Measurements from ENCODE around the gene ALKBH2.
A peak's percentile ranks its signal among the peaks of the same experiment; 100 is the strongest.

Gene ALKBH2

GRCh38 chr12:109069307-109070271 is 23.7 kb downstream of the ALKBH2 start:
- no peak overlapping the region for H3K27ac ChIP-seq (replicated peaks; ENCODE audit: low read length)
- DNase-seq (ENCODE audit: low spot score) = peak; percentile 26
- H2BK12ac ChIP-seq (ENCODE audit: low read length) = no peak overlapping the region
- H3K4me2 ChIP-seq (ENCODE audit: insufficient read depth, low read length, poor library complexity, severe bottlenecking) = no peak overlapping the region
- H3K4me1 ChIP-seq (ENCODE audit: control insufficient read depth in 2 of 2, insufficient read depth in 1 of 2, low read depth in 1 of 2, low read length in 2 of 2) = peaks cover 0 to 8% of the 10 kb centered on the region in 2 donors
- H2BK120ac ChIP-seq (ENCODE audit: low read depth, low read length) = no peak overlapping the region
- no peak overlapping the region for H3K4ac ChIP-seq (ENCODE audit: low read length)
- H4K91ac ChIP-seq (ENCODE audit: low read depth, low read length, poor library complexity) = no peak overlapping the region
- peak overlapping the region; percentile 15 for H2AK5ac ChIP-seq (ENCODE audit: low read depth, low read length)
- no peak overlapping the region for H3K4me3 ChIP-seq (ENCODE audit: low read length in 2 of 2)
- H3K18ac ChIP-seq (ENCODE audit: low read length) = no peak overlapping the region
- H3K79me1 ChIP-seq (ENCODE audit: low read depth, low read length) = no peaks in the 10 kb centered on the region
- H2AFZ ChIP-seq (ENCODE audit: low read length) = no peak overlapping the region
- no peak overlapping the region for H3K14ac ChIP-seq (ENCODE audit: low read length)
- H3K9me3 ChIP-seq (replicated peaks in 1 of 2; ENCODE audit: control insufficient read depth in 2 of 2, insufficient read depth in 1 of 2, low read depth in 1 of 2, low read length in 2 of 2) = peaks cover 0 to under 1% of the 10 kb centered on the region in 2 donors
- no peaks in the 10 kb centered on the region for H3K27me3 ChIP-seq (ENCODE audit: control insufficient read depth in 3 of 3, insufficient read depth in 3 of 3, low read depth in 1 of 3, low read length in 3 of 3)
- no peak overlapping the region for H4K8ac ChIP-seq (ENCODE audit: low read depth, low read length)
- no peak overlapping the region for H3K9ac ChIP-seq (ENCODE audit: low read depth, low read length, poor library complexity)
- no CpG with 5 or more reads among the region's 17 CpGs for WGBS, 2 donors (ENCODE audit: extremely low coverage in 2 of 2, insufficient read length in 2 of 2, insufficient replicate concordance in 1 of 2)
- peaks cover 9 to 72% of the 10 kb centered on the region in 2 donors for H3K36me3 ChIP-seq (replicated peaks in 1 of 2; ENCODE audit: control insufficient read depth in 2 of 2, insufficient read depth in 2 of 2, low read length in 2 of 2)
- no peak overlapping the region for H3K23ac ChIP-seq (ENCODE audit: low read depth, low read length, poor library complexity)
- H2BK15ac ChIP-seq (ENCODE audit: low read length) = no peak overlapping the region
- no peak overlapping the region for H2BK5ac ChIP-seq (ENCODE audit: low read length)

- Histone ChIP-seq H3K18ac (ENCODE audit: low read length) (no peak overlapping the region), H3K4me3 (ENCODE audit: low read length in 2 of 2) (no peak overlapping the region), H3K27ac (replicated peaks; ENCODE audit: low read length) (no peak overlapping the region), H2BK120ac (ENCODE audit: low read depth, low read length) (no peak overlapping the region), H2BK5ac (ENCODE audit: low read length) (no peak overlapping the region), H3K9me3 (replicated peaks in 1 of 2; ENCODE audit: control insufficient read depth in 2 of 2, insufficient read depth in 1 of 2, low read depth in 1 of 2, low read length in 2 of 2) (peaks cover 0 to 6% of the 10 kb centered on the region in 2 donors), H2BK12ac (ENCODE audit: low read length) (no peak overlapping the region), H3K27me3 (ENCODE audit: control insufficient read depth in 3 of 3, insufficient read depth in 3 of 3, low read depth in 1 of 3, low read length in 3 of 3) (no peaks in the 10 kb centered on the region), H3K4ac (ENCODE audit: low read length) (no peak overlapping the region), H3K23ac (ENCODE audit: low read depth, low read length, poor library complexity) (no peak overlapping the region), H3K79me1 (ENCODE audit: low read depth, low read length) (no peaks in the 10 kb centered on the region), H3K14ac (ENCODE audit: low read length) (no peak overlapping the region), H3K4me1 (ENCODE audit: control insufficient read depth in 2 of 2, insufficient read depth in 1 of 2, low read depth in 1 of 2, low read length in 2 of 2) (peaks cover 0 to 8% of the 10 kb centered on the region in 2 donors), H4K8ac (ENCODE audit: low read depth, low read length) (no peak overlapping the region), H3K36me3 (replicated peaks in 1 of 2; ENCODE audit: control insufficient read depth in 2 of 2, insufficient read depth in 2 of 2, low read length in 2 of 2) (peaks cover 7 to 49% of the 10 kb centered on the region in 2 donors), H4K91ac (ENCODE audit: low read depth, low read length, poor library complexity) (no peak overlapping the region), H2AK5ac (ENCODE audit: low read depth, low read length) (no peak overlapping the region), H2AFZ (ENCODE audit: low read length) (no peak overlapping the region), H2BK15ac (ENCODE audit: low read length) (no peak overlapping the region), H3K9ac (ENCODE audit: low read depth, low read length, poor library complexity) (no peak overlapping the region), H3K4me2 (ENCODE audit: insufficient read depth, low read length, poor library complexity, severe bottlenecking) (no peak overlapping the region)
- no peak for DNase-seq (ENCODE audit: low spot score)
- WGBS, 2 donors (ENCODE audit: extremely low coverage in 2 of 2, insufficient read length in 2 of 2, insufficient replicate concordance in 1 of 2) = no CpG with 5 or more reads among the region's 1 CpG
Observed at GRCh38 chr12:109065853-109066193, 27.4 kb downstream of the ALKBH2 start.

GRCh38 chr12:109065154-109065852 is 28.0 kb downstream of the ALKBH2 start:
- Histone ChIP-seq H3K9me3 (replicated peaks in 1 of 2; ENCODE audit: control insufficient read depth in 2 of 2, insufficient read depth in 1 of 2, low read depth in 1 of 2, low read length in 2 of 2) (peaks cover 0 to 6% of the 10 kb centered on the region in 2 donors), H4K91ac (ENCODE audit: low read depth, low read length, poor library complexity) (no peak overlapping the region), H3K36me3 (replicated peaks in 1 of 2; ENCODE audit: control insufficient read depth in 2 of 2, insufficient read depth in 2 of 2, low read length in 2 of 2) (peaks cover 7 to 46% of the 10 kb centered on the region in 2 donors), H3K79me1 (ENCODE audit: low read depth, low read length) (no peaks in the 10 kb centered on the region), H2BK15ac (ENCODE audit: low read length) (no peak overlapping the region), H3K4me3 (ENCODE audit: low read length in 2 of 2) (no peak overlapping the region), H2BK120ac (ENCODE audit: low read depth, low read length) (no peak overlapping the region), H3K18ac (ENCODE audit: low read length) (no peak overlapping the region), H3K23ac (ENCODE audit: low read depth, low read length, poor library complexity) (no peak overlapping the region), H3K4ac (ENCODE audit: low read length) (no peak overlapping the region), H2AK5ac (ENCODE audit: low read depth, low read length) (no peak overlapping the region), H3K14ac (ENCODE audit: low read length) (no peak overlapping the region), H3K9ac (ENCODE audit: low read depth, low read length, poor library complexity) (no peak overlapping the region), H2BK12ac (ENCODE audit: low read length) (no peak overlapping the region), H2BK5ac (ENCODE audit: low read length) (no peak overlapping the region), H3K27ac (replicated peaks; ENCODE audit: low read length) (no peak overlapping the region), H3K4me2 (ENCODE audit: insufficient read depth, low read length, poor library complexity, severe bottlenecking) (no peak overlapping the region), H3K27me3 (ENCODE audit: control insufficient read depth in 3 of 3, insufficient read depth in 3 of 3, low read depth in 1 of 3, low read length in 3 of 3) (no peaks in the 10 kb centered on the region), H3K4me1 (ENCODE audit: control insufficient read depth in 2 of 2, insufficient read depth in 1 of 2, low read depth in 1 of 2, low read length in 2 of 2) (peaks cover 0 to 7% of the 10 kb centered on the region in 2 donors), H4K8ac (ENCODE audit: low read depth, low read length) (no peak overlapping the region), H2AFZ (ENCODE audit: low read length) (no peak overlapping the region)
- no peak for DNase-seq (ENCODE audit: low spot score)
- WGBS, 2 donors (ENCODE audit: extremely low coverage in 2 of 2, insufficient read length in 2 of 2, insufficient replicate concordance in 1 of 2) = no CpG with 5 or more reads among the region's 5 CpGs

- Histone ChIP-seq H3K27me3 (ENCODE audit: control insufficient read depth in 3 of 3, insufficient read depth in 3 of 3, low read depth in 1 of 3, low read length in 3 of 3) (no peaks in the 10 kb centered on the region), H2AK5ac (ENCODE audit: low read depth, low read length) (no peak overlapping the region), H3K9ac (ENCODE audit: low read depth, low read length, poor library complexity) (no peak overlapping the region), H2BK5ac (ENCODE audit: low read length) (no peak overlapping the region), H3K79me1 (ENCODE audit: low read depth, low read length) (no peaks in the 10 kb centered on the region), H3K14ac (ENCODE audit: low read length) (no peak overlapping the region), H2AFZ (ENCODE audit: low read length) (no peak overlapping the region), H3K4ac (ENCODE audit: low read length) (no peak overlapping the region), H3K4me3 (ENCODE audit: low read length in 2 of 2) (no peak overlapping the region), H4K91ac (ENCODE audit: low read depth, low read length, poor library complexity) (no peak overlapping the region), H3K23ac (ENCODE audit: low read depth, low read length, poor library complexity) (no peak overlapping the region), H3K4me1 (ENCODE audit: control insufficient read depth in 2 of 2, insufficient read depth in 1 of 2, low read depth in 1 of 2, low read length in 2 of 2) (no peaks in the 10 kb centered on the region), H3K36me3 (replicated peaks in 1 of 2; ENCODE audit: control insufficient read depth in 2 of 2, insufficient read depth in 2 of 2, low read length in 2 of 2) (peaks cover 7 to 45% of the 10 kb centered on the region in 2 donors), H4K8ac (ENCODE audit: low read depth, low read length) (no peak overlapping the region), H2BK120ac (ENCODE audit: low read depth, low read length) (no peak overlapping the region), H2BK12ac (ENCODE audit: low read length) (no peak overlapping the region), H2BK15ac (ENCODE audit: low read length) (no peak overlapping the region), H3K27ac (replicated peaks; ENCODE audit: low read length) (no peak overlapping the region), H3K4me2 (ENCODE audit: insufficient read depth, low read length, poor library complexity, severe bottlenecking) (no peak overlapping the region), H3K9me3 (replicated peaks in 1 of 2; ENCODE audit: control insufficient read depth in 2 of 2, insufficient read depth in 1 of 2, low read depth in 1 of 2, low read length in 2 of 2) (peaks cover 0 to 6% of the 10 kb centered on the region in 2 donors), H3K18ac (ENCODE audit: low read length) (no peak overlapping the region)
- no peak for DNase-seq (ENCODE audit: low spot score)
- no CpG with 5 or more reads among the region's 3 CpGs for WGBS, 2 donors (ENCODE audit: extremely low coverage in 2 of 2, insufficient read length in 2 of 2, insufficient replicate concordance in 1 of 2)
Observed at GRCh38 chr12:109064143-109064542, 29.1 kb downstream of the ALKBH2 start.
